PFSK-1 (cell line): ENCODE data around the gene MSH6.

Source experiments
- POLR2AphosphoS5 ChIP-seq: IDR thresholded peaks from 2 replicates; pipeline ENCODE4 v1.6.1; 2012; ENCODE audit warnings: low read depth, mild to moderate bottlenecking, control low read depth, low read length, moderate library complexity
- TF ChIP-seq, protein P1 (sequence below), 2 experiments: IDR thresholded peaks; 2 replicates each; pipeline versions ENCODE4 v1.6.1 to v1.8.0; 2011 to 2012; ENCODE audit warnings: low read depth in 2 of 2, low read length in 2 of 2, control low read depth in 1 of 2, inconsistent platforms in 1 of 2, mild to moderate bottlenecking in 1 of 2, moderate library complexity in 1 of 2; ENCODE audit not compliant: insufficient read depth in 1 of 2

DNA sequence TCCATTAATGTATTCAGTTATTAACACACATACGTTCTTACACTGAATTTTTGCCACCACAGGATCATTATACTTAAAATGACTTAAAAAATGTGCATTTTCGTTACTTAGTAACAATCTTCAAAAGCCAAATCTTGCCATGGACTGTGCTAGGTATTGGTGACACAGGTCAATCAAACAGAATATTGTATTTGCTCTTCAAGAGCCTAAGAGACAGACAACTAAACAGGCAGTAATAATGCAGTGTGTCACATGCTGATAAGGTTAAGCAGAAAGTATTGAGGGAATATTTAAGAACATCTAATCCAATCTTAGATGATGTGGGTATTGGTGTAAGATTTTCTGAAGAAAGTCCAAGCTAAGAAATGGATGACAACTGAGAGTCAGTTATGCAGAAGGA lies 66.4 kb downstream of the MSH6 start:
- TF ChIP-seq, protein P1, sequence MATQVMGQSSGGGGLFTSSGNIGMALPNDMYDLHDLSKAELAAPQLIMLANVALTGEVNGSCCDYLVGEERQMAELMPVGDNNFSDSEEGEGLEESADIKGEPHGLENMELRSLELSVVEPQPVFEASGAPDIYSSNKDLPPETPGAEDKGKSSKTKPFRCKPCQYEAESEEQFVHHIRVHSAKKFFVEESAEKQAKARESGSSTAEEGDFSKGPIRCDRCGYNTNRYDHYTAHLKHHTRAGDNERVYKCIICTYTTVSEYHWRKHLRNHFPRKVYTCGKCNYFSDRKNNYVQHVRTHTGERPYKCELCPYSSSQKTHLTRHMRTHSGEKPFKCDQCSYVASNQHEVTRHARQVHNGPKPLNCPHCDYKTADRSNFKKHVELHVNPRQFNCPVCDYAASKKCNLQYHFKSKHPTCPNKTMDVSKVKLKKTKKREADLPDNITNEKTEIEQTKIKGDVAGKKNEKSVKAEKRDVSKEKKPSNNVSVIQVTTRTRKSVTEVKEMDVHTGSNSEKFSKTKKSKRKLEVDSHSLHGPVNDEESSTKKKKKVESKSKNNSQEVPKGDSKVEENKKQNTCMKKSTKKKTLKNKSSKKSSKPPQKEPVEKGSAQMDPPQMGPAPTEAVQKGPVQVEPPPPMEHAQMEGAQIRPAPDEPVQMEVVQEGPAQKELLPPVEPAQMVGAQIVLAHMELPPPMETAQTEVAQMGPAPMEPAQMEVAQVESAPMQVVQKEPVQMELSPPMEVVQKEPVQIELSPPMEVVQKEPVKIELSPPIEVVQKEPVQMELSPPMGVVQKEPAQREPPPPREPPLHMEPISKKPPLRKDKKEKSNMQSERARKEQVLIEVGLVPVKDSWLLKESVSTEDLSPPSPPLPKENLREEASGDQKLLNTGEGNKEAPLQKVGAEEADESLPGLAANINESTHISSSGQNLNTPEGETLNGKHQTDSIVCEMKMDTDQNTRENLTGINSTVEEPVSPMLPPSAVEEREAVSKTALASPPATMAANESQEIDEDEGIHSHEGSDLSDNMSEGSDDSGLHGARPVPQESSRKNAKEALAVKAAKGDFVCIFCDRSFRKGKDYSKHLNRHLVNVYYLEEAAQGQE (IDR thresholded peaks at IDR 0.05; ENCODE audit: insufficient read depth in 1 of 2, low read depth in 2 of 2, low read length in 2 of 2) = no peak
- TF ChIP-seq POLR2AphosphoS5 = no peak
